ENCODE data around the gene SYNJ1. TPM values are rescaled to one million over a fixed set of nuclear protein-coding genes. Genes with fewer than 3 reads are reported as not detected.
A peak's percentile ranks its signal among the peaks of the same experiment; 100 is the strongest.
"Not testable (repeated sequence)": the region's sequence is repeated elsewhere in the genome, so short reads cannot be mapped to it uniquely, and the experiment has no call there.

SYNJ1 gene
- total and polyA plus RNA-seq, 7 donors: 5.9 to 14.8 (median 10.8) TPM

DNA sequence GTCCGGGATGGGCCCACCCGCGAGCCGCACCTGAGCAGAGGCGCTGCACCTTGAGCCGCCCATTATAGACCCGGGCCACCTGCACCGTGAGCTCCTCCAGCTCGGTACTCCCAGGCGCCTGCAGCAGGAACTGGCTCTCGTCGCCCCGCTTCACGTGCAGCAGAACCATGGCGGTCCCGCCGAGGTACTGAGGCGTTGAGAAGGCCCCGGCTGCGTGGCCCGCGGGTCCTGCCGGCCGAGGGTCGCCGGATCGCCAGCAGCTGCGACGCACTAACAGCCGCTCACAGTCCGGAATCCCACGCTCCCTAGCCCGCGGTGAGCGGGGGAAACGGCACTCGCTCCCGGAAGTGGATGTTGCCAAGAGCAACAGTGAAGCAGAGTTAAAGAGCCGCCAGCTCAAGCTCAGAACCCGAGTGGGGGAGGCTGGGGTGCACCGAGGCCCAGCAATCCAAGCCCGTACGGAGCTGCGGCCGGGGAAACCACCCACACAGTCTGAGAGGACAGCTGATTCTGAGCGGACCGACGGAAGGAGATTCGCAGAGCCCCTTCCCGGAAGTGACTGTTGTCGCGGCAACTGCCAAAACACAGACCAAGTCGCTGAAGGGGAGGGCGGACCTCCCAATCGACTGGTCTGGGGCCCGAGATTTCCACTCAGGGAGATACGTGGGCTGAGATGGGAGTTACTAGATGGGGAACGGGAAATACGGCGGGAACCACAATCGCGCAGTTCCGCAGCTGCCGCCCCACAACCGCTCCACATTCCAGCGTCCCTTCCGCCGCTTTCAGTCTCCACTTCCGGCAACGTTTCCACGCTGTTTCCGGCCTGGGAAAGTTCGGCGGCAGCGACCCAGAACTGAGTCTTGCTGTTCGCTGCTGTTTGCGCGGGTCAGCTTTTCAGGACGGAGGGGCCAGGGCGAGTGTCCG lies 115.5 kb downstream of the SYNJ1 start, which contains the start of gene CFAP298:
Gene CFAP298 (minus strand): TSS at position 303 of the 924 bp plus-strand sequence. CDS start 134 bp downstream, at position 169.
- Histone ChIP-seq H3K4me1 (peaks cover 4% of the 10 kb centered on the region), H3K27ac (peak within 1 kb of the TSS; percentile 73), H3K27me3 (ENCODE audit: insufficient read depth in 3 of 3, low read length in 2 of 3) (no peaks in the 10 kb centered on the region), H3K36me3 (ENCODE audit: insufficient read depth in 1 of 2, low read depth in 1 of 2) (peaks cover 0 to 28% of the 10 kb centered on the region in 2 donors), H3K4me3 (peak within 1 kb of the TSS; percentile 79), H3K9me3 (no peaks in the 10 kb centered on the region)
- TF ChIP-seq, protein P1, sequence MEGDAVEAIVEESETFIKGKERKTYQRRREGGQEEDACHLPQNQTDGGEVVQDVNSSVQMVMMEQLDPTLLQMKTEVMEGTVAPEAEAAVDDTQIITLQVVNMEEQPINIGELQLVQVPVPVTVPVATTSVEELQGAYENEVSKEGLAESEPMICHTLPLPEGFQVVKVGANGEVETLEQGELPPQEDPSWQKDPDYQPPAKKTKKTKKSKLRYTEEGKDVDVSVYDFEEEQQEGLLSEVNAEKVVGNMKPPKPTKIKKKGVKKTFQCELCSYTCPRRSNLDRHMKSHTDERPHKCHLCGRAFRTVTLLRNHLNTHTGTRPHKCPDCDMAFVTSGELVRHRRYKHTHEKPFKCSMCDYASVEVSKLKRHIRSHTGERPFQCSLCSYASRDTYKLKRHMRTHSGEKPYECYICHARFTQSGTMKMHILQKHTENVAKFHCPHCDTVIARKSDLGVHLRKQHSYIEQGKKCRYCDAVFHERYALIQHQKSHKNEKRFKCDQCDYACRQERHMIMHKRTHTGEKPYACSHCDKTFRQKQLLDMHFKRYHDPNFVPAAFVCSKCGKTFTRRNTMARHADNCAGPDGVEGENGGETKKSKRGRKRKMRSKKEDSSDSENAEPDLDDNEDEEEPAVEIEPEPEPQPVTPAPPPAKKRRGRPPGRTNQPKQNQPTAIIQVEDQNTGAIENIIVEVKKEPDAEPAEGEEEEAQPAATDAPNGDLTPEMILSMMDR (IDR thresholded peaks at IDR 0.05): no peak
- DNase-seq (peak; percentile 87 to 94), ATAC-seq (peak; percentile 92 to 97 (median 94))
- intact Hi-C loops (cut with DNase I): loop anchor here in 1 of 2 donors (5.0 kb wide), 1 partner anchor 880 kb away; the partner anchor contains the start of gene SCAF4
- WGBS, 3 donors: 0 to 1% (median 0%) methylated on average over 79 to 81 of the region's 81 CpGs

DNA sequence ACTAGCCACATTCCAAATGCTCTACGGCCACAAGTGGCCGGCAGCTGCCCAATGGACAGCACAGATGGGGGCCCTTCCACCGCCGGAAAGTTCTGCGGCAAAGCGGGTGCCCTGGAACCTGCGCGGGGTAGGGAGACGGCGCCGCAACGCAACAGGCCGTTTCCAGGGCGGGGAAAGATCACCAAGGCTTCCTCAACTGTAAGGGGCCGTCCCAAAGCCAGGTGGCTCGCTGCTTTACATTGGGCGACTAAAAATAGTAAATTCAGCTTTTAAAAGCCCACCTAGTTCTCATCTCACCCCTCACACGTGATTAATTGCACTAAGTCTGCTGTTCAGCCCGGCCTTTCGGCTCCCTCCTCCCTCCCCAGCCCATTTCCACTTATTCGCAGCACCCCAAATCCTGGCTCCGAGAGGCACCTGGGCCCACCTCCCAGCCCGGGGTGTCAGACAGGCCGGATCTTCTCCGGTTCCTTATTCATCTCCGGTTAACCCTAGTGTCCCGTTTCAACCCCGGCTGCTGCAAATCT lies 116.3 kb downstream of the SYNJ1 start:
- DNase-seq (no peak), ATAC-seq (peak in 1 of 4 donors; percentile 25)
- peaks cover 4% of the 10 kb centered on the region for H3K4me1 ChIP-seq
- 0 to 1% (median 0%) methylated on average over 27 to 28 of the region's 28 CpGs for WGBS, 3 donors
- intact Hi-C loops (cut with DNase I): loop anchor here in 1 of 2 donors (5.0 kb wide), 1 partner anchor 879 kb away; the partner anchor contains the start of gene SCAF4
- no peaks in the 10 kb centered on the region for H3K27me3 ChIP-seq (ENCODE audit: insufficient read depth in 3 of 3, low read length in 2 of 3)
- TF ChIP-seq, protein P1 (IDR thresholded peaks at IDR 0.05): no peak
- H3K36me3 ChIP-seq (ENCODE audit: insufficient read depth in 1 of 2, low read depth in 1 of 2): peaks cover under 1 to 36% of the 10 kb centered on the region in 2 donors
- no peaks in the 10 kb centered on the region for H3K9me3 ChIP-seq
- H3K27ac ChIP-seq: peak overlapping the region; percentile 73
- H3K4me3 ChIP-seq: peak overlapping the region; percentile 79

DNA sequence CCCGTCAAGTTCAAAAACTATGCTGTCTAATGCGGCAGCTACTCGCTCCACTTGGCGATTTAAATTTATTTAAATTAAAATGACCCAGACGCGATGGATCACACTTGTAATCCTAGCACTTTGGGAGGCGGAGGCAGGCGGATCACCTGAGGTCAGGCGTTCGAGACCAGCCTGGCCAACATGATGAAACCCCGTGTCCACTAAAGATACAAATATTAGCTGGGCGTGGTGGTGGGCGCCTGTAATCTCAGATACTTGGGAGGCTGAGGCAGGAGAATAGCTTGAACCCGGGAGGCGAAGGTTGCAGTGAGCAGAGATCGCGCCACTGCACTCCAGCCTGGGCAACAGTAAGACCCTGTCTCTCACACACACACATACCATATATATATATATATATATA lies 116.9 kb downstream of the SYNJ1 start:
- intact Hi-C loops (cut with DNase I): loop anchor here in 1 of 2 donors (5.0 kb wide), 1 partner anchor 879 kb away; the partner anchor contains the start of gene SCAF4

DNA sequence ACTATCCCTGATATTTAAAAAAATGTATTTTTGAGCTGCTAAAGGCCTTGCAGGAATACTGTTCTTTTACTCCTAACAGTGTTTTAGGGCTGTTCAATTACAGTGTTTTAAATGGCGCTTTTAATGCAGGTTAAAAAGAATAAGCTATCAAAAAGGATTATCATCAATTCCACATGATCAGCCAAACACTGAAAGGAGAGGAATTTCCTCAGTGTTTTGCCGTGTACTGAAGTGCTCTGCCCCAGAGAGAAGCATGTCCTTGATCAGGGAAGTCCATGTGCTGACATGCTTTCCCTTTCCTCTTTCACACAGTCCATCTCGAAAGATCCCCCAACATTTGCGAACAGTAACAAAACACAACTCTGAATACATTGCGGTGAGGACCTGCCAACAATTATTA lies 119.0 kb downstream of the SYNJ1 start:
- Histone ChIP-seq H3K4me1 (peaks cover 4% of the 10 kb centered on the region), H3K9me3 (no peaks in the 10 kb centered on the region), H3K27me3 (ENCODE audit: insufficient read depth in 3 of 3, low read length in 2 of 3) (no peaks in the 10 kb centered on the region), H3K36me3 (ENCODE audit: insufficient read depth in 1 of 2, low read depth in 1 of 2) (peaks cover 8 to 63% of the 10 kb centered on the region in 2 donors), H3K4me3 (no peak overlapping the region), H3K27ac (no peak overlapping the region)
- TF ChIP-seq, protein P1 (IDR thresholded peaks at IDR 0.05): no peak
- WGBS, 3 donors: 84 to 91% (median 87%) methylated on average over 5 of the region's 5 CpGs
- intact Hi-C loops (cut with DNase I): loop anchor here in 1 of 2 donors (10.0 kb wide), 1 partner anchor 204 kb away; no protein-coding TSS in a partner anchor
- ATAC-seq (no peak), DNase-seq (no peak)

More for the DNA sequence above, 116.9 kb downstream of the SYNJ1 start:
- DNase-seq; H3K4me1 ChIP-seq; H3K27ac ChIP-seq; H3K27me3 ChIP-seq (ENCODE audit: insufficient read depth in 3 of 3, low read length in 2 of 3); ATAC-seq; H3K9me3 ChIP-seq: not testable (repeated sequence)
- peak overlapping the region; percentile 79 for H3K4me3 ChIP-seq
- 76 to 81% (median 79%) methylated on average over 17 of the region's 17 CpGs for WGBS, 3 donors
- H3K36me3 ChIP-seq (ENCODE audit: insufficient read depth in 1 of 2, low read depth in 1 of 2): peaks cover 6 to 42% of the 10 kb centered on the region in 2 donors

DNA sequence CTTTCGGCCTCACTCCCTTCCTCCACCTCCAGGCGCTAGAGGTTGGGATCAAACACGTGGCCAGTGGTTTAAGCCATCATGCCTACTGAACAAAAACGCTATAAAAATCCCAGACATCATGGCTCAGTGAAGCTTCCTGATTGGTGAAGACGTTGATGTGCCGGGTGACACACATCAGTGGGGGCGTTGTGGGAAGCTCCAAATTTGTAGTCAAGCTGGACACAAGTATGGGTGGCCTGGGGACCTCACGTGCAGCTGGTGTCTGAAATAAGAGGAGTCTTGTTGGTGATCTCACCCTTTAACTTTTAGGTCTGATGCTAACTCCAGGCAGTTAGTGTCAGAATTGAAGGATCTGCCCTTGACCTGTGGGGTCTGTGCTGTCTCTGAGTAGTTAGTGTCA lies 122.3 kb downstream of the SYNJ1 start:
- H3K4me3 ChIP-seq: no peak overlapping the region
- no peak overlapping the region for H3K27ac ChIP-seq
- no peak for DNase-seq
- intact Hi-C loops (cut with DNase I): loop anchor here in 1 of 2 donors (10.0 kb wide), 1 partner anchor 201 kb away; no protein-coding TSS in a partner anchor
- WGBS, 3 donors: 80 to 87% (median 81%) methylated on average over 8 of the region's 8 CpGs
- H3K9me3 ChIP-seq: no peaks in the 10 kb centered on the region
- H3K4me1 ChIP-seq: no peaks in the 10 kb centered on the region
- TF ChIP-seq, protein P1 (IDR thresholded peaks at IDR 0.05): no peak
- no peak for ATAC-seq
- H3K36me3 ChIP-seq (ENCODE audit: insufficient read depth in 1 of 2, low read depth in 1 of 2): peaks cover 13 to 89% of the 10 kb centered on the region in 2 donors
- no peaks in the 10 kb centered on the region for H3K27me3 ChIP-seq (ENCODE audit: insufficient read depth in 3 of 3, low read length in 2 of 3)

All from psoas muscle (tissue), 8 donors.